Measurements from ENCODE around the gene MAPK7. TPM values are rescaled to one million over a fixed set of nuclear protein-coding genes. Genes with fewer than 3 reads are reported as not detected.

MAPK7 gene
- total and polyA plus RNA-seq, 2 donors (not counting 3 experiments of a cell fraction or from before 2014, with no cell fraction given), result 16.8 to 30.7 TPM

GRCh38 chr17:19364699-19365498 lies 13.4 kb upstream of the MAPK7 start:
- Histone ChIP-seq H3K9ac (replicated peaks; ENCODE audit: extremely low read depth, insufficient read depth, low read length) (no peak overlapping the region), H3K79me2 (ENCODE audit: control insufficient read depth, insufficient read depth, low read length) (no peaks in the 10 kb centered on the region), H3K36me3 (ENCODE audit: control insufficient read depth in 2 of 2, extremely low read depth in 1 of 2, insufficient read depth in 2 of 2, low read length in 2 of 2) (no peaks in the 10 kb centered on the region), H4K20me1 (replicated peaks; ENCODE audit: control insufficient read depth, extremely low read depth, insufficient read depth, low read length) (no peaks in the 10 kb centered on the region), H2AFZ (ENCODE audit: low read depth, low read length) (no peak overlapping the region), H3K4me2 (ENCODE audit: insufficient read depth, low read length) (no peak overlapping the region), H3K9me3 (replicated peaks; ENCODE audit: control insufficient read depth, insufficient read depth, low read length) (no peaks in the 10 kb centered on the region), H3K9me1 (replicated peaks; ENCODE audit: control insufficient read depth, extremely low read depth, insufficient read depth, low read length) (no peaks in the 10 kb centered on the region), H3K27me3 (ENCODE audit: control insufficient read depth in 2 of 2, insufficient read depth in 2 of 2, low read length in 2 of 2) (no peaks in the 10 kb centered on the region), H3K27ac (ENCODE audit: insufficient read depth, low read depth, low read length) (no peak overlapping the region), H3K4me3 (replicated peaks in 1 of 3; ENCODE audit: insufficient read depth in 1 of 3, low read depth in 1 of 3, low read length in 3 of 3) (no peak overlapping the region), H3K4me1 (ENCODE audit: control insufficient read depth, extremely low read depth, insufficient read depth, low read length) (peaks cover 8% of the 10 kb centered on the region)
- dilution Hi-C loops (cut with MboI; ENCODE audit: extremely low pct_ligation_motif_present, low sequenced_read_pairs), result no loop called here
- DNase-seq (ENCODE audit: low read depth, low spot score), result no peak
- ChIA-PET POLR2A (no interaction called here), CTCF (interaction anchor here (0.5 to 3.8 kb wide), 8 partner anchors 9 to 1425 kb away, joined by 3 to 34 read pairs (median 3); partner anchors contain the start of gene MAPK7)
- TF ChIP-seq JUN (IDR thresholded peaks at IDR 0.05; ENCODE audit: borderline replicate concordance, insufficient read depth, insufficient read length, low read depth) (no peak), POLR2A (IDR thresholded peaks at IDR 0.05; ENCODE audit: low read depth, low read length) (no peak), GATA2 (IDR thresholded peaks at IDR 0.05; ENCODE audit: insufficient read depth, insufficient read length, low read depth, low read length) (no peak), MYC (IDR thresholded peaks at IDR 0.05; ENCODE audit: low read depth, low read length) (no peak), EZH2 (IDR thresholded peaks at IDR 0.05; ENCODE audit: borderline replicate concordance, low read depth, low read length, severe bottlenecking) (no peak), POLR2AphosphoS5 (IDR thresholded peaks at IDR 0.05; ENCODE audit: insufficient read depth, low read depth, low read length) (no peak), FOS (IDR thresholded peaks at IDR 0.05; ENCODE audit: borderline replicate concordance, insufficient read depth, low read length) (no peak)
- TF ChIP-seq, protein P1, sequence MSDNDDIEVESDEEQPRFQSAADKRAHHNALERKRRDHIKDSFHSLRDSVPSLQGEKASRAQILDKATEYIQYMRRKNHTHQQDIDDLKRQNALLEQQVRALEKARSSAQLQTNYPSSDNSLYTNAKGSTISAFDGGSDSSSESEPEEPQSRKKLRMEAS (IDR thresholded peaks at IDR 0.05; ENCODE audit: insufficient read depth, insufficient read length), result no peak
- FAIRE-seq, result no peak
- no TSS peak for BruUV-seq (replicated peaks)
- intact Hi-C loops (cut with micrococcal nuclease), result no loop called here

All from endothelial cell of umbilical vein (primary cell).